ENCODE results near the gene KRTAP12-1.
"Not testable (repeated sequence)": the region's sequence is repeated elsewhere in the genome, so short reads cannot be mapped to it uniquely, and the experiment has no call there.

The KRTAP12-1 gene

GRCh38 chr21:44644878-44645277, 37.1 kb downstream of the KRTAP12-1 start:
- no peak for DNase-seq (ENCODE audit: low spot score)

GRCh38 chr21:44643741-44644310, 38.1 kb downstream of the KRTAP12-1 start:
- no peak for DNase-seq (ENCODE audit: low spot score)

GRCh38 chr21:44640761-44641160, 41.2 kb downstream of the KRTAP12-1 start:
- no peak for DNase-seq (ENCODE audit: low spot score)

GRCh38 chr21:44639331-44639655, 42.7 kb downstream of the KRTAP12-1 start:
- DNase-seq (ENCODE audit: low spot score) = no peak

GRCh38 chr21:44638506-44639330, 43.2 kb downstream of the KRTAP12-1 start:
- DNase-seq (ENCODE audit: low spot score) = not testable (repeated sequence)

- not testable (repeated sequence) for DNase-seq (ENCODE audit: low spot score)
These were observed 44.1 kb downstream of the KRTAP12-1 start for GRCh38 chr21:44637851-44638348.

GRCh38 chr21:44637018-44637850, 44.7 kb downstream of the KRTAP12-1 start, which contains the start of gene KRTAP10-10:
KRTAP10-10 (plus strand) TSS chr21:44637356; CDS start chr21:44637418, 62 bp downstream.
- DNase-seq (ENCODE audit: low spot score) = no peak

- DNase-seq (ENCODE audit: low spot score) = no peak
These were observed 45.5 kb downstream of the KRTAP12-1 start for GRCh38 chr21:44636209-44637017.

GRCh38 chr21:44632067-44632466, 49.9 kb downstream of the KRTAP12-1 start:
- no peak for DNase-seq (ENCODE audit: low spot score)
